Putamen (tissue), 1 donor: ENCODE measurements around the gene EME2.
"Not testable (repeated sequence)": the region's sequence is repeated elsewhere in the genome, so short reads cannot be mapped to it uniquely, and the experiment has no call there.

Source experiments
- DNase-seq: peaks from one replicate; pipeline ENCODE4 v3.0.0-alpha.2; 2016; ENCODE audit warnings: low spot score

The EME2 gene

GRCh38 chr16:1791256-1791942 is 18.8 kb downstream of the EME2 start:
- no peak for DNase-seq

- DNase-seq, result no peak
These were observed 19.6 kb downstream of the EME2 start for GRCh38 chr16:1791943-1792812.

- DNase-seq, result no peak
These were observed 20.4 kb downstream of the EME2 start for GRCh38 chr16:1792836-1793577.

GRCh38 chr16:1793578-1794220 is 21.1 kb downstream of the EME2 start, which contains the start of gene IGFALS:
TSS of gene IGFALS (minus strand) at chr16:1793705. CDS start at chr16:1793652, 53 bp downstream.
- no peak for DNase-seq

- DNase-seq, result no peak
These were observed 21.7 kb downstream of the EME2 start for GRCh38 chr16:1794221-1794871.

GRCh38 chr16:1794908-1795666 is 22.5 kb downstream of the EME2 start:
- no peak for DNase-seq

- not testable (repeated sequence) for DNase-seq
These were observed 26.7 kb downstream of the EME2 start for GRCh38 chr16:1799263-1799662.

- no peak for DNase-seq
These were observed 28.1 kb downstream of the EME2 start for GRCh38 chr16:1800701-1801100.

- no peak for DNase-seq
These were observed 35.0 kb downstream of the EME2 start for GRCh38 chr16:1807626-1808025.

- DNase-seq, result no peak
These were observed 36.1 kb downstream of the EME2 start for GRCh38 chr16:1808691-1809090.

GRCh38 chr16:1809281-1809801 is 36.7 kb downstream of the EME2 start:
- DNase-seq, result no peak

- no peak for DNase-seq
These were observed 37.5 kb downstream of the EME2 start for GRCh38 chr16:1810106-1810505.

GRCh38 chr16:1810536-1810935 is 37.9 kb downstream of the EME2 start:
- DNase-seq, result no peak

- DNase-seq, result no peak
These were observed 40.1 kb downstream of the EME2 start for GRCh38 chr16:1812732-1813163.

- DNase-seq, result no peak
These were observed 42.9 kb downstream of the EME2 start for GRCh38 chr16:1815461-1815860.

- no peak for DNase-seq
These were observed 44.0 kb downstream of the EME2 start for GRCh38 chr16:1816396-1817275.

- no peak for DNase-seq
These were observed 44.6 kb downstream of the EME2 start for GRCh38 chr16:1817276-1817589.

- DNase-seq, result no peak
These were observed 45.1 kb downstream of the EME2 start for GRCh38 chr16:1817716-1818115.

GRCh38 chr16:1818204-1818872 is 45.7 kb downstream of the EME2 start:
- no peak for DNase-seq
